ENCODE data around the gene TUBG2.

DNA sequence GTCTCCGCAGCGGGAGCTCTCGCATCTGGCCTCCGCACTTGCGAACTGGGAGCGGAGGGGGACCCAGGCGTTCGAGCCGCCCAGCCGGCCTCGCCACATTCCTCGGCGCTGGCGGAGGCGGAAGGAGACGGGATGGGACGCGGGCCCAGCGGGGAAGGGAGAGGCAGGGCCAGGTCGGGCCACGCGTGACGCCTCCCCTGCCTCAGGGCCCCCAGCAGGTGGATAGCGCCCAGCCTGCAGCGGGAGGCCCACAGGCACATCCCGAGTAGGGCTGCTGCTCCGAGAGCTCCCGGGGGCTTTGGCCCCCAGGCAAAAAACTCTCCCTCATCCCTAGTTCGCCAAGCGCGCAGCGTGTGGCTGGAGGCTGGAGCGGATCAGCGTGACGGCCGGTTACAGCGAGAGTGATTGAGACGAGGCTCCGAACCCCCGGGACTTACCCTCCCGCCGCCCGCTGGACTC is 16.9 kb downstream of the TUBG2 start:
- TF ChIP-seq CTCF (IDR thresholded peaks at IDR 0.05; ENCODE audit: low read depth, low read length) (no peak), POLR2A (IDR thresholded peaks at IDR 0.05; ENCODE audit: extremely low read depth, insufficient read length) (no peak), MYC (IDR thresholded peaks at IDR 0.05; ENCODE audit: low read depth, low read length) (no peak), MAX (IDR thresholded peaks at IDR 0.05; ENCODE audit: low read depth, low read length) (no peak)
